ENCODE measurements around the gene PNPO. TPM values are rescaled to one million over a fixed set of nuclear protein-coding genes. Genes with fewer than 3 reads are reported as not detected.

The PNPO gene
- total RNA-seq, 4 donors from 2014 or later: 47.3 to 103 (median 78.9) TPM

- no peak overlapping the region for H3K27ac ChIP-seq
- no peaks in the 10 kb centered on the region for H3K27me3 ChIP-seq
- peaks cover 11 to 24% of the 10 kb centered on the region in 2 donors for H3K4me1 ChIP-seq
- H3K4me3 ChIP-seq (replicated peaks in 1 of 3): no peak overlapping the region
- no peak for DNase-seq
- 94 to 95% methylated on average over 5 of the region's 5 CpGs for WGBS, 2 donors
- intact Hi-C loops (cut with DNase I): no loop called here
- TF ChIP-seq POLR2A (IDR thresholded peaks at IDR 0.05): no peak
- TF ChIP-seq, protein P1, sequence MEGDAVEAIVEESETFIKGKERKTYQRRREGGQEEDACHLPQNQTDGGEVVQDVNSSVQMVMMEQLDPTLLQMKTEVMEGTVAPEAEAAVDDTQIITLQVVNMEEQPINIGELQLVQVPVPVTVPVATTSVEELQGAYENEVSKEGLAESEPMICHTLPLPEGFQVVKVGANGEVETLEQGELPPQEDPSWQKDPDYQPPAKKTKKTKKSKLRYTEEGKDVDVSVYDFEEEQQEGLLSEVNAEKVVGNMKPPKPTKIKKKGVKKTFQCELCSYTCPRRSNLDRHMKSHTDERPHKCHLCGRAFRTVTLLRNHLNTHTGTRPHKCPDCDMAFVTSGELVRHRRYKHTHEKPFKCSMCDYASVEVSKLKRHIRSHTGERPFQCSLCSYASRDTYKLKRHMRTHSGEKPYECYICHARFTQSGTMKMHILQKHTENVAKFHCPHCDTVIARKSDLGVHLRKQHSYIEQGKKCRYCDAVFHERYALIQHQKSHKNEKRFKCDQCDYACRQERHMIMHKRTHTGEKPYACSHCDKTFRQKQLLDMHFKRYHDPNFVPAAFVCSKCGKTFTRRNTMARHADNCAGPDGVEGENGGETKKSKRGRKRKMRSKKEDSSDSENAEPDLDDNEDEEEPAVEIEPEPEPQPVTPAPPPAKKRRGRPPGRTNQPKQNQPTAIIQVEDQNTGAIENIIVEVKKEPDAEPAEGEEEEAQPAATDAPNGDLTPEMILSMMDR (IDR thresholded peaks at IDR 0.05): no peak
- no peaks in the 10 kb centered on the region for H3K9me3 ChIP-seq
- peaks cover 2 to 5% of the 10 kb centered on the region in 2 donors for H3K36me3 ChIP-seq
Measured at GRCh38 chr17:47968836-47969235, 27.5 kb downstream of the PNPO start.

GRCh38 chr17:47969930-47970724 is 28.8 kb downstream of the PNPO start:
- peaks cover 15 to 18% of the 10 kb centered on the region in 2 donors for H3K36me3 ChIP-seq
- TF ChIP-seq POLR2A (IDR thresholded peaks at IDR 0.05): no peak
- TF ChIP-seq, protein P1 (IDR thresholded peaks at IDR 0.05): no peak
- no peaks in the 10 kb centered on the region for H3K27me3 ChIP-seq
- H3K4me3 ChIP-seq (replicated peaks in 1 of 3): peak overlapping the region in 1 of 3 donors; percentile 22
- no peaks in the 10 kb centered on the region for H3K9me3 ChIP-seq
- peaks cover 11 to 24% of the 10 kb centered on the region in 2 donors for H3K4me1 ChIP-seq
- H3K27ac ChIP-seq: peak overlapping the region in 2 of 3 donors; percentile 57 to 64
- intact Hi-C loops (cut with DNase I): loop anchor here (2.0 kb wide), 1 partner anchor 21 kb away; no protein-coding TSS in a partner anchor
- DNase-seq: no peak
- 47 to 52% methylated on average over 15 of the region's 15 CpGs for WGBS, 2 donors

- Histone ChIP-seq H3K4me3 (replicated peaks in 1 of 3) (peak within 1 kb of the TSS; percentile 27 to 95 (median 88)), H3K27me3 (no peaks in the 10 kb centered on the region), H3K4me1 (peaks cover 11 to 24% of the 10 kb centered on the region in 2 donors), H3K27ac (peak within 1 kb of the TSS in 2 of 3 donors; percentile 77 to 85), H3K9me3 (no peaks in the 10 kb centered on the region), H3K36me3 (peaks cover 23 to 26% of the 10 kb centered on the region in 2 donors)
- TF ChIP-seq, protein P1 (IDR thresholded peaks at IDR 0.05): peak; percentile 79 to 100 (median 96)
- TF ChIP-seq POLR2A (IDR thresholded peaks at IDR 0.05): peak in 1 of 2 donors; percentile 85
- 1 to 3% methylated on average over 21 to 35 of the region's 62 CpGs for WGBS, 2 donors
- intact Hi-C loops (cut with DNase I): loop anchor here (2.0 kb wide), 1 partner anchor 22 kb away; no protein-coding TSS in a partner anchor
- peak; percentile 100 for DNase-seq
Measured at GRCh38 chr17:47970725-47971499, 29.5 kb downstream of the PNPO start, which contains the start of gene CDK5RAP3. Gene CDK5RAP3 (plus strand): TSS chr17:47971113. CDS start chr17:47971147, 34 bp downstream.

DNA sequence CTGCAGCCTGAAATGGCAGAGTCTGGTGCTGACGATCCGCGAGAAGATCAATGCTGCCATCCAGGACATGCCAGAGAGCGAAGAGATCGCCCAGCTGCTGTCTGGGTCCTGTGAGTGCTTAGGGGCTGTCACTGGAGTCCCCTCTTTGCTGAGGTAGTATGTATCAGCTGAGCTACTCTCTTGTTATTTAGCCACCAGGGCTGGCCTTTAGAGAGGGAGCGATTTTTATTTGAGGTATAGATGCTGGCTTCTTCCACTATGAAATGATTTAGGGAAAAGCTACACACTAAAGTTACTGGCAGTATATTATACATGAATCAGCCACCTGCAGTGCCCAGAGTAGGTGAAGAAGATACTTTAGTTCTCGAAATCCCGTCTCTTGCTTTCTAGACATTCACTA is 32.2 kb downstream of the PNPO start:
- H3K9me3 ChIP-seq: no peaks in the 10 kb centered on the region
- H3K27ac ChIP-seq: no peak overlapping the region
- no peak for DNase-seq
- H3K36me3 ChIP-seq: peaks cover 39 to 50% of the 10 kb centered on the region in 2 donors
- H3K27me3 ChIP-seq: no peaks in the 10 kb centered on the region
- H3K4me1 ChIP-seq: peaks cover 11 to 19% of the 10 kb centered on the region in 2 donors
- TF ChIP-seq POLR2A (IDR thresholded peaks at IDR 0.05): no peak
- TF ChIP-seq, protein P1 (IDR thresholded peaks at IDR 0.05): no peak
- no peak overlapping the region for H3K4me3 ChIP-seq (replicated peaks in 1 of 3)
- intact Hi-C loops (cut with DNase I): no loop called here
- 90 to 93% methylated on average over 8 of the region's 8 CpGs for WGBS, 2 donors

Data from thyroid gland (tissue), 4 donors.